ENCODE results near the gene TBC1D22A. TPM values are rescaled to one million over a fixed set of nuclear protein-coding genes. Genes with fewer than 3 reads are reported as not detected.
A peak's percentile ranks its signal among the peaks of the same experiment; 100 is the strongest.
"Not testable (repeated sequence)": the region's sequence is repeated elsewhere in the genome, so short reads cannot be mapped to it uniquely, and the experiment has no call there.

The TBC1D22A gene
- total RNA-seq, 1 experiment from 2014 or later: 7.9 TPM

DNA sequence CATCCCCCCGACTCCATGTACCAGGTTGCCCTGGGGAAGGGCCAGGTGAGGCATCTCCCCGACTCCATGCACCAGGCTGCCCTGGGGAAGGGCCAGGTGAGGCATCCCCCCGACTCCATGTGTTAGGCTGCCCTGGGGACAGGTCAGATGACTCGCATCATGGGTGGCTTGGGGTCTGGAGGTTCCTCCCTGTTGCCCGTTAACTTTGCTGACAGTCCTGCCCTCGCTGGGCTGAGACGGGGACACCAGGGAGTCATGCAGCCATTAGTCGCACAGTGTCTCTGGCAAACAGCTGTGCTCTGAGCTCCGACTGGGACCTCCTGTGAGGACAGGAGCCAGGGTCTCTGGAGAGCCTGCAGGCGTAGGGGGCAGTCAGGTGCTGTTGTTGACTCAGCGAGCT, 336.1 kb downstream of the TBC1D22A start:
- no peak for DNase-seq (ENCODE audit: low spot score)

GRCh38 chr22:47100019-47100418, 337.6 kb downstream of the TBC1D22A start:
- no peak for DNase-seq (ENCODE audit: low spot score)

- DNase-seq (ENCODE audit: low spot score): no peak
Observed at GRCh38 chr22:47100646-47101200, 338.3 kb downstream of the TBC1D22A start.

GRCh38 chr22:47101321-47101885, 339.0 kb downstream of the TBC1D22A start:
- no peak for DNase-seq (ENCODE audit: low spot score)

GRCh38 chr22:47102081-47102480, 339.6 kb downstream of the TBC1D22A start:
- no peak for DNase-seq (ENCODE audit: low spot score)

DNA sequence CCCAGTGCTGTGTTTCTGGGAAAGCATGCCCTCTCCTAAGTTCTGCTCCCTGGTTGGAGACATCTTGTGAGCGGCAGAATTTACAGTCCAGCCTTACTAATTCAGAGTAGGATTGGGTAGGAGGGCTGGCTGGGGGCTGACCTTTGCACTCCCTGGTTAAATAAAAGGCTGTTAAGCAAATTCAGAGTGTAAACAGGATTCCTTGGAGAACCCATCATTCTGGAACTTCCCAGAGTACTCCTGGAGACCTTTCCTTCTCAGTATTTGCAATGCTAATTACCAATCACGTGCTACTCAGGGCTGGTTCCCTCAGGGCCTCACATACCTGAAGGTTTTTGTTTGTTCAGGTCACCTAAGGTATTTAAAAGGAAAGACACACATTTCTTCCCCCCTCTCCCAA, 340.2 kb downstream of the TBC1D22A start:
- no peak for DNase-seq (ENCODE audit: low spot score)

- DNase-seq (ENCODE audit: low spot score): no peak
Observed at GRCh38 chr22:47105085-47105484, 342.6 kb downstream of the TBC1D22A start.

DNA sequence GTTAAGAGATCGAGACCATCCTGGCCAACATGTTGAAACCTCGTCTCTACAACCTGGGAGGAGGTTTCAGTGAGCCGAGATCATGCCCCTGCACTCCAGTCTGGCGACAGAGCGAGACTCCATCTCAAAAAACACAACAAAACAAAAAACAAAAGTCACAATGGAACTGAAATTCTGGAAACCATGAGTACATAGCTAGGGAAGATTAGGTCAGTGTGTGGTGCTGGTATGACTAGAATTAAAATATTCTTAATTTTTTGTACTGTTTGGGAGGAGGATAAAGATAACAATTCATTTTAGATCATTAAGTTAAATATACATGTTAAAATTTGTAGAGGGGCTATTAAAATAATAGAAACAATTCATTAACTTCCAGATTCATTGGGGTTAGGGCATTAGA, 344.4 kb downstream of the TBC1D22A start:
- DNase-seq (ENCODE audit: low spot score): no peak

- DNase-seq (ENCODE audit: low spot score): peak; percentile 67
Observed at GRCh38 chr22:47107431-47107830, 345.0 kb downstream of the TBC1D22A start.

- no peak for DNase-seq (ENCODE audit: low spot score)
Observed at GRCh38 chr22:47110817-47111443, 348.5 kb downstream of the TBC1D22A start.

DNA sequence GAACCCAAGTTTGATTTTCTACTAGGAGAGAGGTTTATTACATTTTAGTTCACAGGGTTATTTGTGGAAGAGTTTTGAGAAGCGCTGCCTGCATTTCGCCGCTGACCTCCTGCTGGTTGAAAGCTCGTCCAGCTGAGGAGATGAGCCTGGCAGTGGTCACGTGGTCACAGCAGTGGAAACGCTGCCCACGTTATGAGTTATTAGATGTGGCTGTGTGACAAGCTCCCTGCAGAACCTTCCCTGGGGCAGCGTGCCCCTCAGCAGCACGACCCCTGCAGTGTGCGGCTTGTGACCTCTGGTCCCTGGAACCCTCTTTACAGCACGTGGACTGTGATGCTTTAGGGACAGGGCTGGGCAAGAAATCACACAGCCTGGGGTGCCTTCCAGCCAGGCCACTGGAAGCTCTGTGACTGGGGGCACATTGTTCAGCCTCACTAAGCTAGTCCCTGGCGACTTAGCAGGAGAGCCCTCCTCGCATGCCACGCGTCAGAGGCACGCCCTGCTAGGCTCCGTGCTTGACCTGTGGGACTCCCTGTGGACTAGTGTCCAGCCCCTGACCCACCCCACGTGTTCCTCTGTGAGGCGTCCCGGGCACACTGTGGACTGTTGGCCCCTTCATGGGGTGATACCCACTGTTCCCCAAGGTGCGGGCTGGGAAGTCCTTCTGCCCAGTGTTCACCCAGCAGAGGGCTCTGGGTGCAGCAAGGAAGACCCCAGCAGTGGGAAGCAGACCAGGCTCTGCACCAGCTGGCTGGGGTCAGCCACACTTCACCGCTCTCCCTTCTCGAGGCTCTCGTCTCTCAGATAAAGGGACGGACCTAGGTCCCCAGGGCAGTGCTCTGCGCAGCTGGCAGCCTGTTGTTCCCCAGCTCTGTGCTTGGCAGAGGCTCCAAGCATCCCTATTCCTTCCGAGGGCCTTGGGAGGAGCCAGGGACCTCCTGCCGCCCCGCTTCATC, 349.5 kb downstream of the TBC1D22A start:
- DNase-seq (ENCODE audit: low spot score): no peak

DNA sequence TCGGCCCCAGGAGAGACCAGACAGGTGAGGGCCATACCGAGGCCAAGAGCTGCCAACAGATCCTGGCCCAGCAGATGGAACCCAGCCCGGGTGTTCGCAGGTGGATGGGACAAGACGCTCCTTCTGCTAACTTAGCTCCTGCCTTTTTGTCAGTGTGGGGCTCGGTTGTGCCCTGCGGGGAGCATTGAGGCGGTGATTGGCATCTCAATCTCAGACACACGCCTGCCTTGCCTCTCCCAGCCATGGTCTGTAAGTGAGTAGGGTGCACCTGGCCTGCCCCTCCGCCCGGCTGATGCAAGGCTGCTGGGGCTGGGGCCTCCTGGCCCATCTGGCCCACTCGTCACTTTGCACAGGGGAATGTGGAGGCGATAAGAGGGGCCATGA, 350.1 kb downstream of the TBC1D22A start:
- DNase-seq (ENCODE audit: low spot score): no peak

GRCh38 chr22:47112994-47113852, 350.8 kb downstream of the TBC1D22A start:
- DNase-seq (ENCODE audit: low spot score): no peak

DNA sequence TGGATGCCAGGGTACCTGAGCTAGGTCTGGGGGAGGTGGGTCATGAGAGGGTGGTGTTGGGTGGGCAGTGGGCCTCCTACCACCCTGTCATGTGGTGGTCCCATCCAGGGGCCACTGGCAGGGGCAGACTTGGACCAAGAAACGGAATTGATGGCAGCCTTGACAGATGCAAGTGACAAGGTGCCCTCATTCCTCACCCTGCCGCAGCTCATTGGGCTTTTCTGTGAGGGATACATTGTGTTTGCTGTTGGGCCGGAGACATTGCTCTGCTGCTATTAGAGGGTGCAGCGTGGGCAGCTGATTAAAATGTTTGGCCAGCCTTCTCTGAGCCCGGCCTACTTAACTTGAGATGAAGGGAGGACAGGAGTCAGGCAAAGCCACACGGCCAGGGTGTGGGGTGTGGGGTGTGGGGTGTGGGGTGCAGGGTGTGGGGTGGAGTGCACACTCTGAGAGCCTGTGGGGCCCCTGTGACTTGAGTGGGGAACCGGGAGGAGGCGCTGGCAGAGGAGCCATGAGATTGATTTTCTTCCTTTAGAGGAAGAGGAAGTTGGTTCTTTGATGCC, 351.5 kb downstream of the TBC1D22A start:
- DNase-seq (ENCODE audit: low spot score): no peak

DNA sequence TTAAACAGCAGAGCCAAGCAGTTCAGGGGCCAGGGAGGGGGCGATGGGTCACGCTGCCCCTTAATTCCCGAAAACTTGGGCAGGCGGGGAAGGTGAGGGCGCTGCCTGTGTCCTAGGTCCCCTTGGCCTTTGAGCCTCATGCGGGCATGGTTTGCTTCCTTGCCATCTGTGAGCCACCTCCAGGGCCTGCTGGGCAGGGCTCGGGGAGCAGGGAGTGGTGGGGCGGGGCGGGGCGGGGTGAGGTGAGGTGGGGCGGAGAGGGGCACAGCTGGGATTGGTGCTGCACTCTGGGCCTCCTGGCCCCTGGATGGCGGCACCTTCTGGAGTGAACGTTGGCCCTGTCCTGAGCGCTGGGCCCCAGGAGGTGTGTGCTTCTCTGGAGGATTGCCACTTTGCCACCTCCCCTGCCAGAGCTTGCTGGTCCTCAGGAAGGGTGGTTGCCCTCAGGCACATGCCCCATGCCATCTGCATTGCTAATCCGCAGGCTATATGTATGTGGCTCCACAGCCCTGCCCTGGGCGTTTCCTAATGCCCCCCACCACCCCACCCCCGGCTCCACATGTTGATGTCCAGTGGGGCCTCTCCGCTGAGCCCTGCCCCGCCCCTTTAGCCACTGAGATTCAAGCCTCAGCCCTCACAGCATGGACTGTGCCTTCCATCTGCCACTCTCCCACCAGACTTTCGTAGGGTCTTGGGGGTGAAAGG, 352.5 kb downstream of the TBC1D22A start:
- DNase-seq (ENCODE audit: low spot score): no peak

- DNase-seq (ENCODE audit: low spot score): no peak
Observed at GRCh38 chr22:47115518-47115890, 353.1 kb downstream of the TBC1D22A start.

DNA sequence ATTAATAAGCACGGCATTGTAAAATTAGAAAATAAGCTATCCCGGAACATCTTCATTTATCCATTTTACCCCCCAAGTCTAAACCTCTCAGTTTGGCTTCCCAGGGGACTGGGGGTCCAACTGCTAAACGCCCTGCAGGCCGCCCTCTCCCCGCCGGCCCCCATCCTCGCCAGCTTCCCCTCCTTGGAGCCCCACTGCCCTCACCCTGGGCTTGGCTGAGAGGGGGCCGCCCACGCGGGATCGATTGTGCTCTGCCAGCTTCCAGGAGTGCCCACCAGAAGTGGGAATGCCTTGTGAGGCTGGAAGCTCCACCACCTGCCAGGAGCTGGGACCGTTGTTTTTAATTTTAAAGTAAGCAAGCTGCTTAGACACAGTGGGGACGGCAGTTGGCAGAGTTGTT, 353.5 kb downstream of the TBC1D22A start:
- DNase-seq (ENCODE audit: low spot score): no peak

GRCh38 chr22:47116426-47117341, 354.2 kb downstream of the TBC1D22A start:
- DNase-seq (ENCODE audit: low spot score): no peak

- DNase-seq (ENCODE audit: low spot score): not testable (repeated sequence)
Observed at GRCh38 chr22:47117442-47117841, 355.0 kb downstream of the TBC1D22A start.
